ENCODE results near the gene PLEK.

DNA sequence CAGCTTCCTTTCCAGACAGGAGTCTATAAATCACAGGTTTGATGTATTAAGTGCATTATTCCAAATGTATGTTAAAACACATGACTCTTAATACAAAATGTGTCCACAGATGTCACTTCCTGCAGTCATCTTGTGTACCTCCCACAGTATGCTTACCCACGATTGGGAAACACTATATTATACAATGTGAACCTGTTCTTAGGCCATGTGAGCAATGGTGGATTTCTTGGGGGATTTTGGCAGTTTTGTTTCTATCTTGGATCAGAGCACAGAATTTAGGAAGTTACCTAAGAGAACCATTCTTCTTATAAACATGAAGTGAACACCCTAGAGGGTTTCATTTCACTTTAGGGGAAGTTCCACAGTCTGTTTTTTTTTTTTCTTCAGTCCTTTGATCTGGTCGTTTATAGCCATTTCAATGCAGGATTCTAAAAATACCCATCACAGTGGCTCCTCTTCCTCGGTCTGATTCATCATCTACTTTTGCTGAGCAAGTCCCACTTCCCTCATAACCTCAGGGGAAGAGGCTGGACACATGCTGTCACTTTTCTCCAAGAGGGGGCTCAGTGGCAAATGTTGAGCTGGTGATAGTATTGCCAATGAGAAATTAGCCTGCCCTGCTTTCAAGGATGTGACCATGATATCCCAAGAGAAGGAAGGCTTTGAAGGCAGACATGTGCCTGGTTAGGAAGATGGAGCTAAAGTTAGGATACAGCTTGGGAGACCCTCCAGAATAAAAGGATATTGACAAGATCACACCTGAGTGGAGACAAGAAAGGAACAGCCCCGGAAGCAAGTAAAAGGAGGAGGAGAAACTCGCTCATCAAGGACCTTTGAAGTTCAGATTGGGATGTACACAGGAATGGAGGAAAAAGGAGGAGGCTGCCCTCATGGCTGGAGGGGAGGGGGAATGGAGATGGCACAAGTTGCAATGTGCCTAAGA, 22.6 kb downstream of the PLEK start:
- no peak for TF ChIP-seq CTCF (conservative IDR thresholded peaks at IDR 0.05; ENCODE audit: low read depth, low read length)
- TF ChIP-seq EZH2 (IDR thresholded peaks at IDR 0.05; ENCODE audit: low read length, unreplicated experiment): no peak
- TF ChIP-seq EZH2phosphoT487 (IDR thresholded peaks at IDR 0.05; ENCODE audit: borderline replicate concordance, low read length): no peak

Data from PC-3 (cell line).